GM19043 (cell line): ENCODE results near the gene NIM1K.
A peak's percentile ranks its signal among the peaks of the same experiment; 100 is the strongest.
"Not testable (repeated sequence)": the region's sequence is repeated elsewhere in the genome, so short reads cannot be mapped to it uniquely, and the experiment has no call there.

ENCODE experiments used
- ATAC-seq: cut with Tn5 transposase; IDR thresholded peaks from one replicate; pipeline ENCODE4 v1.9.1; 2021; ENCODE audit warnings: low read depth; ENCODE audit not compliant: unreplicated experiment

Gene NIM1K

GRCh38 chr5:43191740-43192557 lies at the start of gene NIM1K:
Gene NIM1K (plus strand): TSS chr5:43192225. CDS start chr5:43245776, 53,551 bp downstream.
- ATAC-seq: peak; percentile 68

GRCh38 chr5:43145071-43145470 lies 47.0 kb upstream of the NIM1K start:
- ATAC-seq: no peak

GRCh38 chr5:43146958-43147357 lies 45.1 kb upstream of the NIM1K start:
- ATAC-seq: no peak

GRCh38 chr5:43148417-43148816 lies 43.6 kb upstream of the NIM1K start:
- ATAC-seq: no peak

- ATAC-seq: no peak
These were observed 42.8 kb upstream of the NIM1K start for GRCh38 chr5:43149231-43149630.

- no peak for ATAC-seq
These were observed 42.0 kb upstream of the NIM1K start for GRCh38 chr5:43150075-43150474.

GRCh38 chr5:43150748-43151147 lies 41.3 kb upstream of the NIM1K start:
- no peak for ATAC-seq

- ATAC-seq: no peak
These were observed 39.1 kb upstream of the NIM1K start for GRCh38 chr5:43152946-43153345.

- ATAC-seq: no peak
These were observed 37.6 kb upstream of the NIM1K start for GRCh38 chr5:43154469-43154868.

GRCh38 chr5:43155394-43156096 lies 36.5 kb upstream of the NIM1K start:
- ATAC-seq: no peak

- ATAC-seq: no peak
These were observed 35.6 kb upstream of the NIM1K start for GRCh38 chr5:43156388-43156787.

GRCh38 chr5:43157068-43157467 lies 35.0 kb upstream of the NIM1K start:
- no peak for ATAC-seq

- no peak for ATAC-seq
These were observed 30.8 kb upstream of the NIM1K start for GRCh38 chr5:43161244-43161643.

- not testable (repeated sequence) for ATAC-seq
These were observed 27.2 kb upstream of the NIM1K start for GRCh38 chr5:43164801-43165200.

- no peak for ATAC-seq
These were observed 26.7 kb upstream of the NIM1K start for GRCh38 chr5:43165323-43165722.

- ATAC-seq: no peak
These were observed 23.9 kb upstream of the NIM1K start for GRCh38 chr5:43168175-43168574.

- no peak for ATAC-seq
These were observed 20.6 kb upstream of the NIM1K start for GRCh38 chr5:43171451-43171850.

- no peak for ATAC-seq
These were observed 20.1 kb upstream of the NIM1K start for GRCh38 chr5:43171926-43172325.

GRCh38 chr5:43172779-43173178 lies 19.2 kb upstream of the NIM1K start:
- no peak for ATAC-seq

- ATAC-seq: no peak
These were observed 17.4 kb upstream of the NIM1K start for GRCh38 chr5:43174586-43174985.

GRCh38 chr5:43179836-43180235 lies 12.2 kb upstream of the NIM1K start:
- ATAC-seq: no peak

GRCh38 chr5:43182421-43182820 lies 9.6 kb upstream of the NIM1K start:
- no peak for ATAC-seq
